HepG2 (cell line): ENCODE results near the gene RERE.

Experiments used
- CREB1 ChIP-seq, 2 experiments: fragments of 450-650 bp in 1 of 2; IDR thresholded peaks; 2 replicates each; pipeline ENCODE4 v1.6.1; 2016 to 2017; ENCODE audit warnings: control low read depth in 1 of 2, mild to moderate bottlenecking in 1 of 2, missing compliant biosample characterization in 1 of 2, missing genetic modification characterization in 1 of 2
- NRL ChIP-seq: sonication (generic); formaldehyde crosslinking; IDR thresholded peaks from 2 replicates; pipeline ENCODE4 v1.5.0; 2020; ENCODE audit warnings: missing genetic modification reagents, mild to moderate bottlenecking, moderate library complexity, borderline replicate concordance
- RBAK ChIP-seq: sonication (generic); formaldehyde crosslinking; IDR thresholded peaks from 2 replicates; pipeline ENCODE4 v1.5.1; 2020; ENCODE audit warnings: mild to moderate bottlenecking, missing genetic modification reagents
- RFX5 ChIP-seq: IDR thresholded peaks from 2 replicates; pipeline ENCODE4 v1.6.1; 2011; ENCODE audit warnings: low read depth, low read length, improper control_type of control experiment
- ZMYM4 ChIP-seq: sonication (generic); formaldehyde crosslinking; IDR thresholded peaks from 2 replicates; pipeline ENCODE4 v1.8.1; 2023; ENCODE audit warnings: mild to moderate bottlenecking, missing genetic modification reagents
- ZNF660 ChIP-seq: sonication (generic); formaldehyde crosslinking; IDR thresholded peaks from 2 replicates; pipeline ENCODE4 v1.5.1; 2020; ENCODE audit warnings: mild to moderate bottlenecking, low read depth, missing genetic modification reagents, borderline replicate concordance
- TF ChIP-seq, protein P1 (sequence below): sonication (generic); formaldehyde crosslinking; IDR thresholded peaks from 2 replicates; pipeline ENCODE4 v1.5.0; 2020; ENCODE audit warnings: mild to moderate bottlenecking, missing genetic modification reagents, moderate library complexity
- TF ChIP-seq, protein P2 (sequence below): sonication (generic); formaldehyde crosslinking; IDR thresholded peaks from 2 replicates; pipeline ENCODE4 v1.5.1; 2020; ENCODE audit warnings: mild to moderate bottlenecking, moderate library complexity, missing genetic modification reagents
- TF ChIP-seq, protein P3 (sequence below): IDR thresholded peaks from 2 replicates; pipeline ENCODE4 v1.6.1; 2016; ENCODE audit warnings: control low read depth

DNA sequence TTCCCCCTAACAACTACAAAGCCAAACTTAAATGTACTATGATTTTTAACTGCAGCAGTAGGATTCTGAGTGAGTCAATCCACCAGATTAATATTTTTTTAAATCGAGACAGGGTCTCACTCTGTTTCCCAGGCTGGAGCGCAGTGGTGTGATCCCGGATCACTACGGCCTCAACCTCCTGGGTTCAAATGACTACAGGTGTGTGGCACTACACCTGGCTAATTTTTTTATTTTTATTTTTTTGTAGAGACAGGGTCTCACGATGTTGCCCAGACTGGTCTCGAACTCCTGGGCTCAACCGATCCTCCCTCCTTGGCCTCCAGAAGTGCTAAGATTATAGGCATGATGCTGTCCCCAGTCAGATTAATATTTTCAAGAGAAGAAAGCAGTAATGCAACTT lies 411.4 kb downstream of the RERE start:
- TF ChIP-seq, protein P1, sequence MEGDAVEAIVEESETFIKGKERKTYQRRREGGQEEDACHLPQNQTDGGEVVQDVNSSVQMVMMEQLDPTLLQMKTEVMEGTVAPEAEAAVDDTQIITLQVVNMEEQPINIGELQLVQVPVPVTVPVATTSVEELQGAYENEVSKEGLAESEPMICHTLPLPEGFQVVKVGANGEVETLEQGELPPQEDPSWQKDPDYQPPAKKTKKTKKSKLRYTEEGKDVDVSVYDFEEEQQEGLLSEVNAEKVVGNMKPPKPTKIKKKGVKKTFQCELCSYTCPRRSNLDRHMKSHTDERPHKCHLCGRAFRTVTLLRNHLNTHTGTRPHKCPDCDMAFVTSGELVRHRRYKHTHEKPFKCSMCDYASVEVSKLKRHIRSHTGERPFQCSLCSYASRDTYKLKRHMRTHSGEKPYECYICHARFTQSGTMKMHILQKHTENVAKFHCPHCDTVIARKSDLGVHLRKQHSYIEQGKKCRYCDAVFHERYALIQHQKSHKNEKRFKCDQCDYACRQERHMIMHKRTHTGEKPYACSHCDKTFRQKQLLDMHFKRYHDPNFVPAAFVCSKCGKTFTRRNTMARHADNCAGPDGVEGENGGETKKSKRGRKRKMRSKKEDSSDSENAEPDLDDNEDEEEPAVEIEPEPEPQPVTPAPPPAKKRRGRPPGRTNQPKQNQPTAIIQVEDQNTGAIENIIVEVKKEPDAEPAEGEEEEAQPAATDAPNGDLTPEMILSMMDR = no peak
- no peak for TF ChIP-seq ZMYM4 (CRISPR knock-in tag)
- no peak for TF ChIP-seq RFX5
- TF ChIP-seq RBAK (CRISPR knock-in tag) = no peak
- no peak for TF ChIP-seq ZNF660 (CRISPR knock-in tag)
- TF ChIP-seq, protein P2, sequence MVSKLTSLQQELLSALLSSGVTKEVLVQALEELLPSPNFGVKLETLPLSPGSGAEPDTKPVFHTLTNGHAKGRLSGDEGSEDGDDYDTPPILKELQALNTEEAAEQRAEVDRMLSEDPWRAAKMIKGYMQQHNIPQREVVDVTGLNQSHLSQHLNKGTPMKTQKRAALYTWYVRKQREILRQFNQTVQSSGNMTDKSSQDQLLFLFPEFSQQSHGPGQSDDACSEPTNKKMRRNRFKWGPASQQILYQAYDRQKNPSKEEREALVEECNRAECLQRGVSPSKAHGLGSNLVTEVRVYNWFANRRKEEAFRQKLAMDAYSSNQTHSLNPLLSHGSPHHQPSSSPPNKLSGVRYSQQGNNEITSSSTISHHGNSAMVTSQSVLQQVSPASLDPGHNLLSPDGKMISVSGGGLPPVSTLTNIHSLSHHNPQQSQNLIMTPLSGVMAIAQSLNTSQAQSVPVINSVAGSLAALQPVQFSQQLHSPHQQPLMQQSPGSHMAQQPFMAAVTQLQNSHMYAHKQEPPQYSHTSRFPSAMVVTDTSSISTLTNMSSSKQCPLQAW (CRISPR knock-in tag) = no peak
- TF ChIP-seq, protein P3, sequence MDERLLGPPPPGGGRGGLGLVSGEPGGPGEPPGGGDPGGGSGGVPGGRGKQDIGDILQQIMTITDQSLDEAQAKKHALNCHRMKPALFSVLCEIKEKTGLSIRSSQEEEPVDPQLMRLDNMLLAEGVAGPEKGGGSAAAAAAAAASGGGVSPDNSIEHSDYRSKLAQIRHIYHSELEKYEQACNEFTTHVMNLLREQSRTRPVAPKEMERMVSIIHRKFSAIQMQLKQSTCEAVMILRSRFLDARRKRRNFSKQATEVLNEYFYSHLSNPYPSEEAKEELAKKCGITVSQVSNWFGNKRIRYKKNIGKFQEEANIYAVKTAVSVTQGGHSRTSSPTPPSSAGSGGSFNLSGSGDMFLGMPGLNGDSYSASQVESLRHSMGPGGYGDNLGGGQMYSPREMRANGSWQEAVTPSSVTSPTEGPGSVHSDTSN (CRISPR knock-in tag) = no peak
- TF ChIP-seq NRL (CRISPR knock-in tag) = no peak
- no peak for TF ChIP-seq CREB1 (IDR thresholded peaks at IDR 0.05)
- TF ChIP-seq CREB1 (CRISPR knock-in tag; IDR thresholded peaks at IDR 0.05) = no peak
